SJCRH30 (cell line): ENCODE data around the gene TAS2R10. TPM values are rescaled to one million over a fixed set of nuclear protein-coding genes. Genes with fewer than 3 reads are reported as not detected.
"Not testable (repeated sequence)": the region's sequence is repeated elsewhere in the genome, so short reads cannot be mapped to it uniquely, and the experiment has no call there.

ENCODE experiments used
- DNase-seq, 2 experiments: peaks; one replicate each; pipeline ENCODE4 v3.0.0-alpha.2; 2015 to 2020
- H3K27ac ChIP-seq: fragments of 250-450 bp; sonication (Bioruptor Pico); 2 replicates; pipeline ENCODE4 v1.5.1; 2020; ENCODE audit warnings: mild to moderate bottlenecking, moderate library complexity
- H3K27me3 ChIP-seq: fragments of 250-450 bp; sonication (Bioruptor Pico); 2 replicates; pipeline ENCODE4 v1.5.1; 2020; ENCODE audit warnings: mild to moderate bottlenecking, moderate library complexity
- H3K36me3 ChIP-seq: fragments of 250-450 bp; sonication (Bioruptor Pico); 2 replicates; pipeline ENCODE4 v1.5.1; 2020; ENCODE audit warnings: mild to moderate bottlenecking, moderate library complexity
- H3K4me1 ChIP-seq: fragments of 250-450 bp; sonication (Bioruptor Pico); 2 replicates; pipeline ENCODE4 v1.5.1; 2020; ENCODE audit warnings: mild to moderate bottlenecking, moderate library complexity
- H3K4me3 ChIP-seq: fragments of 250-450 bp; sonication (Bioruptor Pico); 2 replicates; pipeline ENCODE4 v1.5.1; 2020; ENCODE audit warnings: mild to moderate bottlenecking, moderate library complexity
- H3K9me3 ChIP-seq: fragments of 250-450 bp; sonication (Bioruptor Pico); replicated peaks from 2 replicates; pipeline ENCODE4 v1.5.1; 2020; ENCODE audit warnings: mild to moderate bottlenecking, moderate library complexity
- total RNA-seq: library from RNA; depleted of rRNA; stranded (reverse); fragments of >200 nt; shearing (Covaris generic); gene quantifications from 2 replicates; pipeline ENCODE4 v1.2.3, GENCODE V29; 2014; rRNA removed

Gene TAS2R10
- total RNA-seq, 1 experiment from 2014 or later, result 1.4 TPM

- no peaks in the 10 kb centered on the region for H3K36me3 ChIP-seq
- H3K27me3 ChIP-seq, result no peaks in the 10 kb centered on the region
- H3K4me1 ChIP-seq, result no peaks in the 10 kb centered on the region
- no peak within 1 kb of the TSS for H3K27ac ChIP-seq
- DNase-seq, result no peak
- H3K9me3 ChIP-seq, result no peaks in the 10 kb centered on the region
- H3K4me3 ChIP-seq, result no peak within 1 kb of the TSS
Observed at GRCh38 chr12:10810068-10810467, 16.1 kb downstream of the TAS2R10 start, which contains the start of gene TAS2R9. Gene TAS2R9, minus strand, starts transcription at chr12:10810168. Its CDS starts 93 bp downstream, at chr12:10810075.

DNA sequence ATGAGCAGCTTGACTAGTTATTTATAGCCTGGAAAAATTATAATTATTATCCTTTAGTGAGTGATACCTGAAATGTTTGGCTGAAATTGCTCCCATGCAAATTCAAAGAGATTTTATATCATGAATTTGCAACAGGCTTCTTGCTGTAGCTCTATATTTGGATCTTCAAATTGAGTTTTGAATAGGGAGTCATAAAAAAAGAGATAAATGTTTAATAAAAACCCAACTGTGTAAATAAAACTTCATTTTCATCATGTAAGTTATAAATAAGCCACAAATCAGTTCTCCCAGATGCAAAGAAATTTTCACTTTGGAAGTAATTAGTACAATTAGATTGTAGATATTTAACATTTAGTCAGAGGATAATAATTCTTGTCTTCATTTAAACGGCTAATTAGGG lies 19.0 kb downstream of the TAS2R10 start, which contains the start of gene TAS2R8:
TAS2R8 (minus strand) TSS at position 101 of the 400 bp plus-strand sequence. CDS start 306 bp downstream, outside the sequence.
- Histone ChIP-seq H3K27ac (no peak within 1 kb of the TSS), H3K4me1 (no peaks in the 10 kb centered on the region), H3K27me3 (no peaks in the 10 kb centered on the region), H3K36me3 (no peaks in the 10 kb centered on the region), H3K9me3 (no peaks in the 10 kb centered on the region), H3K4me3 (no peak within 1 kb of the TSS)
- no peak for DNase-seq

GRCh38 chr12:10802587-10802986 lies 23.6 kb downstream of the TAS2R10 start, which contains the start of gene TAS2R7:
Gene TAS2R7, minus strand, starts transcription at chr12:10802627. Its CDS starts 57 bp downstream, at chr12:10802570.
- Histone ChIP-seq H3K9me3 (no peaks in the 10 kb centered on the region), H3K4me1 (no peaks in the 10 kb centered on the region), H3K27ac (no peak within 1 kb of the TSS), H3K36me3 (no peaks in the 10 kb centered on the region), H3K4me3 (no peak within 1 kb of the TSS), H3K27me3 (no peaks in the 10 kb centered on the region)
- no peak for DNase-seq

GRCh38 chr12:10801741-10802140 lies 24.4 kb downstream of the TAS2R10 start:
- Histone ChIP-seq H3K9me3 (no peaks in the 10 kb centered on the region), H3K27ac (no peak overlapping the region), H3K27me3 (no peaks in the 10 kb centered on the region), H3K36me3 (no peaks in the 10 kb centered on the region), H3K4me1 (no peaks in the 10 kb centered on the region), H3K4me3 (no peak overlapping the region)
- DNase-seq, result no peak

DNA sequence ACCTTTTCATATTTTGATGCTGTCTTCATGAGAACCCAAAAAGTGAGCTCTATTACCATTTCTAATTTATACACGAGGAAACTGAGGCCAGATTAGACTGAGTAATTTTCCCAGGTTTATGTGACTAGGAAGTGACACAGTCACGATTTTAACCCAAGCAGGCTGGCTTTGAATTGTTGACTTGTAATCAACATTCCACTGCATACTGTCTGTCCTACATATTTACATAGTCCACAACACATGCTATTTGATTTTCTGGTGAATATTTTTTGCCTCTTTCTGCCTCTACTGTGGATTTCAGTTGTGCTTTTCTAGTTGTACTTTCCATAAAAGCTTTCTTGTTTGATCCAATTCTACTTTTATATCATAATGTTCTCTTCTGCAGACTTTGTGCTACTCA lies 31.9 kb downstream of the TAS2R10 start:
- Histone ChIP-seq H3K27ac (no peak overlapping the region), H3K27me3 (no peaks in the 10 kb centered on the region), H3K4me3 (no peak overlapping the region), H3K9me3 (no peaks in the 10 kb centered on the region), H3K4me1 (no peaks in the 10 kb centered on the region), H3K36me3 (no peaks in the 10 kb centered on the region)
- no peak for DNase-seq

- not testable (repeated sequence) for H3K4me3 ChIP-seq, H3K36me3 ChIP-seq, H3K27ac ChIP-seq, H3K27me3 ChIP-seq, DNase-seq, H3K9me3 ChIP-seq, H3K4me1 ChIP-seq
Observed at GRCh38 chr12:10791769-10792168, 34.4 kb downstream of the TAS2R10 start.

- Histone ChIP-seq H3K27ac (no peak overlapping the region), H3K4me1 (no peaks in the 10 kb centered on the region), H3K36me3 (no peaks in the 10 kb centered on the region), H3K4me3 (no peak overlapping the region), H3K9me3 (no peaks in the 10 kb centered on the region), H3K27me3 (no peaks in the 10 kb centered on the region; the same call in 1 of the 2 replicates)
- no peak for DNase-seq
Observed at GRCh38 chr12:10783252-10783651, 42.9 kb downstream of the TAS2R10 start.

DNA sequence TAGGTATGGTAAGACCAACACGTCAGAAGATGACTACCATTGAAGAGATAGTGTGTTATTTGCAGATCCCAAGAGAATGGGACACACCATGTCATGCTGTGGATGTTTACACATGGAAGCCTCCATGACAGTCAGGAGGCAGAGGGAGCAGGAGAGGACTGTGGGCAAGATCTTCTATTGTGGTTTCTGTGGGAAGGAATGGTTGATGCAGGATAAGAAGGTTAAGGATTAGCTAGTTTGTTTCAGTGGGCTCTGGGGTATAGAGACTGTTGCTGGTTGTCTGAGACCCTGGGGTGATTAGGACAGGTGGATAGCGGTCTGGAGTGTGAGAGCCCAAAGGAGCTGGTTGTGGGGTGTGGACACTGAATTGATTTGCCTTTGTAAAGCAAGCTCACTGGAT lies 47.1 kb downstream of the TAS2R10 start:
- H3K27ac ChIP-seq, result no peak overlapping the region
- no peaks in the 10 kb centered on the region for H3K4me1 ChIP-seq
- peak; percentile 30 to 65 for DNase-seq
- peaks cover 3% of the 10 kb centered on the region; the same call in 1 of the 2 replicates for H3K27me3 ChIP-seq
- no peaks in the 10 kb centered on the region for H3K9me3 ChIP-seq
- no peaks in the 10 kb centered on the region for H3K36me3 ChIP-seq
- H3K4me3 ChIP-seq, result no peak overlapping the region

Other genes starting within 250 kb of the TAS2R10 start
- 64.9 and 65.2 TPM in 2 replicates for gene MAGOHB, start 212.7 kb downstream of the TAS2R10 start, total RNA-seq
- gene STYK1, start 152.3 kb downstream of the TAS2R10 start, total RNA-seq, result not detected in 2 replicates
- gene YBX3, start 103.0 kb downstream of the TAS2R10 start, total RNA-seq, result 157 and 159 TPM in 2 replicates
- 0.12 TPM in 1 of 2 replicates, not detected in the other for gene TAS2R7, start 23.7 kb downstream of the TAS2R10 start, total RNA-seq
- gene TAS2R8, start 19.1 kb downstream of the TAS2R10 start, total RNA-seq, result not detected in 2 replicates
- 0.15 and 0.16 TPM in 2 replicates for gene TAS2R9, start 16.2 kb downstream of the TAS2R10 start, total RNA-seq
- gene PRR4, start 23.1 kb upstream of the TAS2R10 start, total RNA-seq, result 3.3 TPM in 2 replicates
- 10.0 and 13.9 TPM in 2 replicates for gene PRH1, start 57.9 kb upstream of the TAS2R10 start, total RNA-seq
- gene TAS2R13, start 83.2 kb upstream of the TAS2R10 start, total RNA-seq, result 0.71 and 1.3 TPM in 2 replicates
- gene PRH2, start 102.9 kb upstream of the TAS2R10 start, total RNA-seq, result not detected in 2 replicates
- gene TAS2R14, start 112.9 kb upstream of the TAS2R10 start, total RNA-seq, result 1.4 and 2.8 TPM in 2 replicates
- gene TAS2R50, start 160.6 kb upstream of the TAS2R10 start, total RNA-seq, result 0.76 and 2.3 TPM in 2 replicates
- 0.86 and 3.9 TPM in 2 replicates for gene TAS2R20, start 171.9 kb upstream of the TAS2R10 start, total RNA-seq
- 2.5 and 4.5 TPM in 2 replicates for gene TAS2R19, start 196.3 kb upstream of the TAS2R10 start, total RNA-seq
- 1.5 and 2.7 TPM in 2 replicates for gene TAS2R31, start 205.0 kb upstream of the TAS2R10 start, total RNA-seq
- 1.2 and 2.3 TPM in 2 replicates for gene TAS2R46, start 235.9 kb upstream of the TAS2R10 start, total RNA-seq